HPDE6-E6E7 (cell line): ENCODE measurements around the gene PDXDC1.
A peak's percentile ranks its signal among the peaks of the same experiment; 100 is the strongest.
"Not testable (repeated sequence)": the region's sequence is repeated elsewhere in the genome, so short reads cannot be mapped to it uniquely, and the experiment has no call there.

Experiments used
- DNase-seq: peaks from one replicate; pipeline ENCODE4 v3.0.0; 2011; ENCODE audit warnings: missing footprints; ENCODE audit errors: extremely low spot score

PDXDC1 gene, protein sequence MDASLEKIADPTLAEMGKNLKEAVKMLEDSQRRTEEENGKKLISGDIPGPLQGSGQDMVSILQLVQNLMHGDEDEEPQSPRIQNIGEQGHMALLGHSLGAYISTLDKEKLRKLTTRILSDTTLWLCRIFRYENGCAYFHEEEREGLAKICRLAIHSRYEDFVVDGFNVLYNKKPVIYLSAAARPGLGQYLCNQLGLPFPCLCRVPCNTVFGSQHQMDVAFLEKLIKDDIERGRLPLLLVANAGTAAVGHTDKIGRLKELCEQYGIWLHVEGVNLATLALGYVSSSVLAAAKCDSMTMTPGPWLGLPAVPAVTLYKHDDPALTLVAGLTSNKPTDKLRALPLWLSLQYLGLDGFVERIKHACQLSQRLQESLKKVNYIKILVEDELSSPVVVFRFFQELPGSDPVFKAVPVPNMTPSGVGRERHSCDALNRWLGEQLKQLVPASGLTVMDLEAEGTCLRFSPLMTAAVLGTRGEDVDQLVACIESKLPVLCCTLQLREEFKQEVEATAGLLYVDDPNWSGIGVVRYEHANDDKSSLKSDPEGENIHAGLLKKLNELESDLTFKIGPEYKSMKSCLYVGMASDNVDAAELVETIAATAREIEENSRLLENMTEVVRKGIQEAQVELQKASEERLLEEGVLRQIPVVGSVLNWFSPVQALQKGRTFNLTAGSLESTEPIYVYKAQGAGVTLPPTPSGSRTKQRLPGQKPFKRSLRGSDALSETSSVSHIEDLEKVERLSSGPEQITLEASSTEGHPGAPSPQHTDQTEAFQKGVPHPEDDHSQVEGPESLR

DNA sequence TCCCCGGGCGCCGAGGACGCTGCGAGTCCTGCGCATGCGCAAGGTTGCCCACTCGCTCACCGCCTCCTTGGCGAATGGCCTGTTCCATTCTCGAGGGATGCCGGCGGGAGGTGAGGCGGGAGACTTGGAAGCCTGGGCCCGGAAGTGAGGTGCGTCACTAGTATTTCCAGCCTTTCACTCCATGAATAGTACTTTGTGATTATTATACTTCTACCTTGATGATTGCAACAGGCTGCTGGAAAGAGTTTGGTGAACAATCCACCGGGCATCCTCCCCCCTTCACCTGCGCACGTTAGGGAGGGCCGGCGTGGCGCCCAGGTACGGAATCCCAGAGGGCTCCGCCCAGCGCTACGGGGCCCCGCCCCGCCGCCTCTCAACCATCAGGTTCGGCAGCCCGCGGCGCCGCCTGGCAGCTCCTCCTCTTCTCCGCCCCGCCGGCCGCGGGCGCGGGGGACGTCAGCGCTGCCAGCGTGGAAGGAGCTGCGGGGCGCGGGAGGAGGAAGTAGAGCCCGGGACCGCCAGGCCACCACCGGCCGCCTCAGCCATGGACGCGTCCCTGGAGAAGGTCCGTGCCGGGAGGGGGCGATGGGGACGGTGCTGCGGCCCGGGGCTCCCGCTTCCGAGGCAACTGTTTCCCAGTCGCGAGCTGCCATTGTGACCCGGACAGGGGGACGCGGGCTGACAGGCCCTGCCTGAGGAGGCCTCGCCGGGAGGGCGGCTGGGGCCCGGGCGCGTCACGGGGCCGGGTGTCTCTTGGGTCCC is at the start of gene PDXDC1:
TSS of gene PDXDC1 (plus strand) at position 371 of the 762 bp plus-strand sequence. CDS start at position 545, 174 bp downstream.
- peak; percentile 93 for DNase-seq

DNA sequence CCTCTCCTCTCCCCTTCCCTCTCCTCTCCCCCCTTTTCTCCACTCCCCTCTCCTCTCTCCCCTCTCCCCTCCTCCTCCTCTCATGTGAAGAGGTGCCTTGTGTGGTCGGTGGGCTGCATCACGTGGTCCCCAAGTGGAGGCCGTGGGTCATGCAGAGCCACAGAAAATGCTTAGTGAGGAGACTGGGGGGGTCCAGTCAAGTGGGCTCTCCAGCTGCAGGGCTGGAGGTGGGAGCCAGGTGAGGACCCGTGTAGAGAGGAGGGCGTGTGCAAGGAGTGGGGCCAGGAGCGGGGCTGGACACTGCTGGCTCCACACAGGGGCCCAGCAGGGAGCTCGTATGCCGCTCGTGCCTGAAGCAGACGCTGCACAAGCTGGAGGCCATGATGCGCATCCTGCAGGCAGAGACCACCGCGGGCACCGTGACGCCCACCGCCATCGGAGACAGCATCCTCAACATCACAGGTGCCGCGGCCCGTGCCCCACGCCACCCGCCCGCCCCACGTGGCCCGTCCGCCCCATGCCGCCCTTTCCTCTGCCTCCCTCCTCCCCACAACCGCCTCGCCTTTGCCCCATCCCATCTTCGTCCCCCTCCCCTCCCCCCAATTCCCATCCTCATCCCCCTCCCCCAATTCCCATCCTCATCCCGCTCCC is 46.6 kb upstream of the PDXDC1 start:
- not testable (repeated sequence) for DNase-seq

DNA sequence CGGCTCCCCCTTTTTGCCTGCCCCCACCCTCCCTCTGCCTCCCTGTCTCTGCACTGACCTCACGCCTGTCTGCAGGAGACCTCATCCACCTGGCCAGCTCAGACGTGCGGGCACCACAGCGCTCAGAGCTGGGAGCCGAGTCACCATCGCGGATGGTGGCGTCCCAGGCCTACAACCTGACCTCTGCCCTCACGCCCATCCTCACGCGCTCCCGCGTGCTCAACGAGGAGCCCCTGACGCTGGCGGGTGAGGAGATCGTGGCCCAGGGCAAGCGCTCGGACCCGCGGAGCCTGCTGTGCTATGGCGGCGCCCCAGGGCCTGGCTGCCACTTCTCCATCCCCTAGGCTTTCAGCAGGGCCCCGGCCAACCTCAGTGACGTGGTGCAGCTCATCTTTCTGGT is 45.6 kb upstream of the PDXDC1 start:
- not testable (repeated sequence) for DNase-seq

DNA sequence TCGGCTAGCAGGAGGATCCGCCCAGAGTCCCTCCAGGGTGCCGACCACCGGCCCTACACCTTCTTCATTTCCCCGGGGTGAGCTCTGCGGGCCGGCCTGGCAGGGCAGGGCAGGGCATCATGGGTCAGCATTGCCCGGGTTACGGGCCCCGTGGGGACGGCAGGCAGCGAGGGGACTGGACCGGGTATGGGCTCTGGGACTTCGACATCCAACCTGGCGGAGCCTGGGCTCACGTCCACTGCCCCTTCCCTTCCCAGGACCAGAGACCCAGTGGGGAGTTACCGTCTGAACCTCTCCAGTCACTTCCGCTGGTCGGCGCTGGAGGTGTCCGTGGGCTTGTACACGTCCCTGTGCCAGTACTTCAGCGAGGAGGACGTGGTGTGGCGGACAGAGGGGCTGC is 44.6 kb upstream of the PDXDC1 start:
- DNase-seq: not testable (repeated sequence)

DNA sequence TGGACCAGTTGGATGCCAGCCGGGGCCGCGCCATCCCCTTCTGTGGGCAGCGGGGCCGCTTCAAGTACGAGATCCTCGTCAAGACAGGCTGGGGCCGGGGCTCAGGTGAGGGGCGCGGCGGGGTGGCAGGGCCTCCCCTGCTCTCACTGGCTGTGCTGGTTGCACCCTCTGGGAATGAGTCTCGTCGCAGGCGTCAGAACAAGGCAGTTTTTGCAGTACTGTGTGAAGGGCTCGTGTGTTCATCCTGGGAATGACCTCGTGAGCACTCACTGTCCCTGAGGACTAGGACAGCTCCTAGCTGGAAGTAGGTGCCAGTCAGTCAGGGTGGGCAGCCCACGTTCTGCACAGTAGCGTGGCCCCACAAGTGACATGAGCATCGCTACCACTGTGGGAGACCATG is 43.9 kb upstream of the PDXDC1 start:
- not testable (repeated sequence) for DNase-seq

DNA sequence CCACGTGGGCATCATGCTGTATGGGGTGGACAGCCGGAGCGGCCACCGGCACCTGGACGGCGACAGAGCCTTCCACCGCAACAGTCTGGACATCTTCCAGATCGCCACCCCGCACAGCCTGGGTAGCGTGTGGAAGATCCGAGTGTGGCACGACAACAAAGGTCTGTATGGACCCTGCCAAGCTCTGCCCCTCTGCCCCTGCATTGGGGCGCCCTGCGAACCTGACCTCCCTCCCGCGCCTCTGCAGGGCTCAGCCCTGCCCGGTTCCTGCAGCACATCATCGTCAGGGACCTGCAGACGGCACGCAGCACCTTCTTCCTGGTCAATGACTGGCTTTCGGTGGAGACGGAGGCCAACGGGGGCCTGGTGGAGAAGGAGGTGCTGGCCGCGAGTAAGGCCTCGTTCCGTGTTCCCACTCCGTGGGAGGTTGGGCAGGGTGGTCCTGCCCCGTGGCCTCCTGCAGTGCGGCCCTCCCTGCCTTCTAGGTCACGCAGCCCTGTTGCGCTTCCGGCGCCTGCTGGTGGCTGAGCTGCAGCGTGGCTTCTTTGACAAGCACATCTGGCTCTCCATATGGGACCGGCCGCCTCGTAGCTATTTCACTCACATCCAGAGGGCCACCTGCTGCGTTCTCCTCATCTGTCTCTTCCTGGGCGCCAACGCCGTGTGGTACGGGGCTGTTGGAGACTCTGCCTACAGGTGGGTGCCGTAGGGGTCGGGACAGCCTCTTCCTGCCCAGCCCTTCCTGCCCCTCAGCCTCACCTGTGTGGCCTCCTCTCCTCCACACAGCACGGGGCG is 42.0 kb upstream of the PDXDC1 start:
- not testable (repeated sequence) for DNase-seq

DNA sequence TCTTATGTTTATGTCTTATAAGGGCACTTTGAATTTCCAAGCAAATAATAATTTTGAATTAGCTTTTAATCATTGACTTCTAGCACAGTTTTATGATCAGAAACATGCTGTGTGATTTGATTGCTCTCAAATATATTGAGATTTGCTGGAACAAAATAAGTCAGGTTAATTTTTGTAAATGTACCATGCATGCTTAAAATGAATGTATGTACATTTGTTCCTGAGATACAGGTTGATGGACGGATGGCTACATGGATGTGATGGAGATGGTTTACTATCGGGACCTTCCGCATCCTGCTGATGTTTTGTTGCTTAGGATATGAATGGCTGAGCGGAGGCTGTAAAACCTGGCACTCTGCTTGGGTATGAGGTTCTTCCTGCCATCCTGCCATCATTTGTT is 37.7 kb upstream of the PDXDC1 start, which contains the start of gene NPIPA1:
TSS of gene NPIPA1 (plus strand) at position 301 of the 400 bp plus-strand sequence. CDS start at position 301, 0 bp downstream.
- DNase-seq: not testable (repeated sequence)

DNA sequence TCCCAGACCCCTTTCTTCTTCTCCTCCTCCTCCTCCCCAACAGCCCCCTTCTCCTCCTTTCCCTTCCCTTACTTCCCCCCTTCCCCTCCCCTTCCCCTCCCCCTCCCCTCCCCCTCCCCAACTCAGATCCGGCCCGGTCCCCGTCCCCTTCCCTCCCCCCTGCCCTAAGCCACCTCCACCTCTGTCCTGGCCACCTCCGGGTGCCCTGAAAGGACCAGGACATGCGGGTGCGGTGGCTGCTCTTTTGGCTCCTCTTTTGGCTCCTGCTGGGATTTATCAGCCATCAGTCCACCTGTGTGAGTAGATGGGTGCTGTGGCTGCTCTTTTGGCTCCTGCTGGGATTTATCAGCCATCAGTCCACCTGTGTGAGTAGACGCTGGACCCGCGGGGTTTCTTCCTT is 36.8 kb upstream of the PDXDC1 start:
- not testable (repeated sequence) for DNase-seq

DNA sequence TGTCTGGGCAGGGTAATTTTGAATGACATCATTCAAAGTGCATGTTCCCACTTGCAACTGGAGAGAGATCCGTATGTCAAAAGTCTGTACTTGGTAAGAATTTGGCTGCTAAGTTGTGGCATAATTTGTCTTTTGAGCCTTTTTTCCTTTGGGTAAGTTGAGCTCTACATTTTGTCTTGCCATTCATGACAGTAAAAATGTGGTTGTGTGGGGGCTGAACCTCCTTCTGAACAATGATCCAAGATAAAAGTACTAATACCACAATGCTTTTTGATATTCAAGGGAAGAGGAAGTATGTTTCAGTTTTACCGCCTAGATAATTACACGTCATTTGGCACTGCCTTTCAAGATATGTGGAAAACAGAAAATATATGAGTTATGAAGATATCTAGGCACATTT is 32.1 kb upstream of the PDXDC1 start:
- DNase-seq: not testable (repeated sequence)

DNA sequence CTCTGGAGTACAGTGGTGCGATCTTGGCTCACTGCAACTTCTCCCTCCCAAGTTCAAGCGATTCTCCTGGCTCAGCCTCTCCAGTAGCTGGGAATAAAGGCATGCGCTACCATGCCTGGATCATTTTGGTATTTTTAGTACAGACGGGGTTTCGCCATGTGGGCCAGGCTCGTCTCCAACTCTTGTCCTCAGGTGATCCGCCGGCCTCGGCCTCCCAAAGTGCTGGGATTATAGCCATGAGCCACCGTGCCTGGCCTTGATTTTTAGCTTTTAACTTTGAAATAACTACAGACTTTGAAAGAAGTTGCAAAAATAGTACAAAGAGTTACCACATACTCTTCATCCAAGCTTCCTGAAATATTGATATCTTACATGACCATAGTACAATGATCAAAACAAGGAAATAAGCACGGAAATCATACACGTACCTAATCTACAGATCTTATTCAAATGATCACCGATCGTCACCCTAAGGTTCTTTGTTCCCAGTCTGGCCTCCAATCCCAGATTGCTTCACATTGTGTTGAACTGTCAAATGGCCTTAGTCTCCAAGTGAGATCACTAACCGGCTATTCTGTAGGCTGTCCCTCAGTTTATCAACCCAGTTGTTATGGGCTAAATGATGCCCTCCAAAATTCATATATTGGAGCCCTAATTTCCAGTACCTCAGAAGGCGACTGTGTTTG is 19.1 kb upstream of the PDXDC1 start:
- no peak for DNase-seq

DNA sequence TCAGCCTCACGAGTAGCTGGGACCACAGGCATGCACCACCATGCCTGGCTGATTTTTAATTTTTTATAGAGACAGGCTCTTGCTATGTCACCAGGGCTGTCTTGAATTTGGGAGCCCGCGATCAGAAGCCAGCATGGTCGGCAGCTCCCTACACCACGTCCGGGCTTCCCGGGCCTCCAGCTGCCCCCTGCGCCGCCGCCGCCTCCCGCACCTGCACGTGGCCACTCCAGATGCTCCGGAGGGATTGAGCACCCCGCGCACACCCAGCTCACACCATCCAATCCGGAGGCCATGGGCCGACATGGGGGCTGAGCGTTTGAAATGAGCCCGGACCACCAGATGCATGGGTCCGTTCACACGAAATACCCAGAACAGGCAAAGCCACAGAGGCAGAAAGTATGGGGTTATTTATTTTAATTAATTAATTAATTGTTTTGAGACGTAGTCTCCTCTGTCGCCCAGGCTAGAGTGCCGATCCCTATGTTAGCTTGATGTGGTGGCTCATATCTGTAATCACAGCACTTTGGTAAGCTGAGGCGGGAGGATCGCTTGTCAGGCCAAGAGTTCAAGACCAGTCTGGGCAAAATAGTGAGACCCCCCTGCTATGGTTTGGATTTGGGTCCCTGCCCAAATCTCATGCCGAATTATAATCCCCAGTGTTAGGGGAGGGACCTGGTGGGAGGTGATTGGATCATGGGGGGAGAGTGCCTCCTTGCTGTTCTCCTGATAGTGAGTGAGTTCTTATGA is 17.1 kb upstream of the PDXDC1 start:
- DNase-seq: no peak

DNA sequence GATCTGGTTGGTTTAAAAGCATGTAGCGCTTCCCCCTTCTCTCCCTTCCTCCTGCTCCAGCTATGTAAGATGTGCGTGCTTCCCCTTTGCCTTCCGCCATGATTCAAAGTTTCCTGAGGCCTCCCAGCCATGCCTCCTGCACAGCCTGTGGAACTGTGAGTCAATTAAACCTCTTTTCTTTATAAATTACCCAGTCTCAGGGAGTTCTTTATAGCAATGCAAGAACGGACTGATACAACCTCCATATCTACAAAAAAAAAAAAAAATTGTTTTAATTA is 16.6 kb upstream of the PDXDC1 start:
- no peak for DNase-seq

DNA sequence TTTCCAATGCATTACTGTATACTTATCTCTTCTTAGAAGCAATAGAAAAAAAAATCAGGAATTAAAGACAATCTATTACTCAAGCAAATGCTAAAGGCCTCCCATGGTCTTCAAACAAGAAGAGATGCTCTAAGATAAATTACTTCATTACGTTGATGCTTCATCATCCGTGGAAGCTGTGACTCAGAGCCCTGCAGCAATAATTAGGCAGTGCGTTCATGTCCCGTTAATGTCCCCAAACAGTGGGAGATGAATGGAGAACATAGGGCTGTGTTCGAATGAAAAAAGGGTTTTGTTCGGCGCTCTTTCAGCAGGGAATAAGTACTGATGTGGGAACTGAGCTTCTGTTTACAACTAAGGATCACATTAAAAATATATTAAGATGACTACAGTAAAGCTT is 15.9 kb upstream of the PDXDC1 start:
- DNase-seq: no peak

DNA sequence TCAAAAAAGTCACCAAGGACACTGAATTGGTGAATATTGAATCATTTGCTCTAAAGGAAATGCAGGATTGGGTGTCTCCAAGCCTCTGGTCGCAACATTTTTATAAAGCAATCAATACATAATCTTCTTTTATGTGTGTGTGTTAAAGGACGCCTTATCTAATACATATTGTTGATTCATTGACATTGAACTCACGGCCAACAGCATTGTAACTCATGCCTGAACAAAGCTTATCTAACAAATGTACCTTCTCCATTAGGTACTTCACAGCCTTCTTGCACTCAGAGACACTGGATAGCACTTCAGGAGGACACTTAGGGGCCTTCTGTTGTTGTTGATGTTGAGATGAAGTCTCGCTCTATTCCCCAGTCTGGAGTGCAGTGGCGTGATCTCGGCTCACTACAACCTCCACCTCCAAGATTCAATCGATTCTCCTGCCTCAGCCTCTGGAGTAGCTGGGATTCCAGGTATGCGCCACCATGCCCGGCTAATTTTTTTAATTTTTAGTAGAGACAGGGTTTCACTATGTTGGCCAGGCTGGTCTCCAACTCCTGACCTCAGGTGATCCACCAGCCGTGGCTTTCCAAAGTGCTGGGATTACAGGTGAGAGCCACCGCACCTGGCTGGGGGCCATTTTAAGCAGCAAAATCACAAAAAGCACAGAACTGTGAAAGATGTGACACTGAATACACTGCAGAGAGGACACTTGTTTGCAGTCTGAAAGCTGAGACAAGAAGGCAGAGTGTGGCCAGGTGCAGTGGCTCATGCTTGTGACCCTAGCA is 13.2 kb upstream of the PDXDC1 start:
- DNase-seq: no peak

DNA sequence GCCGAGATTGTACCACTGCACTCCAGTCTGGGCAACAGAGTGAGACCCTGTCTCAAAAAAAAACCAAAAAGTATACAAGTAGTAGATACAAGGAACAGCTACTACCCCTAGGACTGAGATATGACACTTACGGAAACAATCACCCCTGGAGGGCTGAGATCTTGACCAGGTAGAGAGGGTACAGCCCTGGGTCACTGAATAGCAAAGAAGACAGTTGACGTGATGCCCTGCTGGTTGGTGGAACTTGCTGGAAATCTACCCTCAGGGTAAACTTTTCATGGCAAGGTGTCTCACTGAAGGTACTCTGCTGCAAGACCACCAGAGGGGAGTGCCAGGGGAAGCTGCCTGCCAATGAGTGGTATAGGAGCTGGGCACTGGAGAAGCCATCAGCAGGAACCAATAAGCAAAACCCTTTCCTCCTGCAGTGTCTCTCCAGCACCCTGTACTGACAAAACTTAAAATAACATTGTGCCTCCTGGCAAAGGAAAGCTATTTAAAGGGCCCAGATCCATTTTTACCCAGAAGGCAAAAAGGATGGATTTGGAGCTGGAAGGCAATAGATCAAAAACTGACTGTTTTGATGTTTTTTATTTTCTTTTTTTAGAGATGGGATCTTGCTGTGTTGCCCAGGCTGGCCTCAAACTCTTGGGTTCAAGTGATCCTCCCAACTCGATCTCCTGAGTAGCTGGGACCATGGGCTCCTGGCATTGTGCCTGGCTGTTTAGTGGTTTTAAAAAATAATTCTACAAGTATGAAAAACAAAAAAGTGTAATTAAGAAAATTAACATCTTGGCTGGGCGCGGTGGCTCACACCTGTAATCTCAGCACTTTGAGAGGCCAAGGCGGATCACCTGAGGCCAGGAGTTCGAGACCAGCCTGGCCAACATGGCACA is 11.3 kb upstream of the PDXDC1 start:
- no peak for DNase-seq

DNA sequence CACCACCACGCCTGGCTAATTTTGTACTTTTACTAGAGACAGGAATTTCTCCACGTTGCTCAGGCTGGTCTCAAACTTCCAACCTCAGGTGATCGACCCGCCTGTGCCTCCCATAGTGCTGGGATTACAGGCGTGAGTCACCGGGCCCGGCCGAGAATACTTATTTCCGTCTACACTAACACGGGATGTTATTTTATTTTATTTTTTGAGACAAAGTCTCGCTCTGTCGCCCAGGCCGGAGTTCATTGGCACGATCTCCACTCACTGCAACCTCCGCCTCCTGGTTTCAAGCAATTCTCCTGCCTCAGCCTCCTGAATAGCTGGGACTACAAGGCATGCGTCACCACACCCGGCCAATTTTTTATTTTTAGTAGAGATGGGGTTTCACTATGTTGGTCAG is 9.5 kb upstream of the PDXDC1 start:
- DNase-seq: no peak

DNA sequence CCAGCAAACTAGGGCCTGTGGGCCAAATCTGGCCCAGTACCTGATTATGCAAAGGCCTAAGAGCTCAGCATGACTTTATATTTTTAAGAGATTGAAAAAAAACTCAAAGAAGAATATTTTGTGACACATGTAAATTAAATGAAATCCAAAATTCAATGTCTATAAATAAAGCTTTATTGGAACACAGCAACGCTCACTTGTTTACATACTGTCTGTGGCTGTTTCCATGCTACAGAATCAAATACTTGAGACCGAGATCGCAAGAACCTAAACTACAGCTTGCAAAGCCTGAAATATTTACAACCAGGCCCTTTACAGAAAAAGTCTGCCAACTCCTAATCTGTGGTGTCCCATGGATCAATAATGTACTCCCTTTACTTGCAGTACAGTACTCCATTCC is 5.0 kb upstream of the PDXDC1 start:
- DNase-seq: not testable (repeated sequence)
